Measurements from ENCODE around the gene C5orf15.

The C5orf15 gene

GRCh38 chr5:133968204-133968980 is at the start of gene C5orf15:
Gene C5orf15, minus strand, starts transcription at chr5:133968625. Its CDS starts 41 bp downstream, at chr5:133968584.
- DNase-seq, result peak; percentile 33

GRCh38 chr5:134008266-134008749 is 39.9 kb upstream of the C5orf15 start:
- DNase-seq, result no peak

- no peak for DNase-seq
These were observed 39.3 kb upstream of the C5orf15 start for GRCh38 chr5:134007581-134008265.

DNA sequence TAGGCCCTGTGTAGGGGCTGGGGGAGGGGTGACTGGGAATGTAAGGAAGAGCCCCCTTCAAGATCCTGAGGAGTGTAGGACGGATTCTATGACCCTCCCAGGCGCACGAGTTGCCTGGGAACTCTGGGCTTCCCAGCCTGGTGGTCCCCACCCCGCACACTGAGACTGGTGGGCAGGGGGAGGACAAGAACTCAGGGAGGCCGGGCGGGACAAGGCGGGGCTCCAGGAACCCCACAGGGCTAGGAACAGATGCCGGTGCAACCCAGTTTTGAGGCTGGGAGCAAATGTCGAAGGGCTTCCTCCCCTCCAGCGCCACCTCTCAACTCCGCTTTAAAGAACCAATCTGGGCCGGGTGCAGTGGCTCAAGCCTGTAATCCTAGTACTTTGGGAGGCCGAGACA is 37.7 kb upstream of the C5orf15 start:
- DNase-seq, result no peak

- no peak for DNase-seq
These were observed 37.1 kb upstream of the C5orf15 start for GRCh38 chr5:134005417-134006061.

DNA sequence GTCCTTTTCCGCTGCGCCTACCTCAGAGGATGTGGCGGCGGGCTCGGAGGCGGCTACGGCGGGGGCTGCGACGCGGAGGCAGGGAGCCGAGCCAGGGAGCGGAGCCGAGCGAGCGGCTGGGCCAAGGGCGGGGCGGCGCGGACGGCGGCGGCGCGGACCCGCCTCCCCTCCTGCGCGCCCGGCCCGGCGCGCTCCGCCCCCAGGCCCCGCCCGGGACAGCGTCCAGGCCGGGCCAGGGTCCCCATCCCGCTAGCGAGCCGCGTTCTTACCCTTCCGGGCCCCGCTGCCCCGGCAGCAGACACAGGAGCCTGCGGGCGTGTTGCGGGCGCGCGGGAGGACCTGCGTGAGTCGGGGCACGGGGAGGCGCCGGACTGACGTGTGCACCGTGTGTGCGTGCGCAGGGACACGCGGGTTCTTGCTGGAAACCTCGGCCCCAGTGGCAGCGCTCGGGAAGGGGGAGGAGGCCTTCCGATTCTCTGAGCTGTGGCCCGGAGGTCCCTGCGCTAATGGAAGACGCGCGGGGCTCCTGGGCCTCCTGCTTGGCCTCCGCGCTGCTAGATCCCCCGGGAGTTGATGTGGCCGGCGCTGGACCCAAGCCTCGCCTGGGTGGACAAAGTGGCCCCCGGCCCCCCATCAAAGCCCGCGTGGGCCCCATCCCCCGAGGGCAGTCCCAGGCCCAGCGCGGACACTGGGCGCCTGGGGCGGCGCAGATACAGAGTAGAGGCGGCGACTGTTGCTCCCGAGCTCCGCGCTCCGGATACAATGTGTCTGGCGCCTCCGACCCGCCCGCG is 36.4 kb upstream of the C5orf15 start, which contains the start of gene VDAC1:
Gene VDAC1, minus strand, starts transcription at position 350 of the 791 bp plus-strand sequence. CDS start 11,963 bp downstream, outside the sequence.
- peak; percentile 5 for DNase-seq

DNA sequence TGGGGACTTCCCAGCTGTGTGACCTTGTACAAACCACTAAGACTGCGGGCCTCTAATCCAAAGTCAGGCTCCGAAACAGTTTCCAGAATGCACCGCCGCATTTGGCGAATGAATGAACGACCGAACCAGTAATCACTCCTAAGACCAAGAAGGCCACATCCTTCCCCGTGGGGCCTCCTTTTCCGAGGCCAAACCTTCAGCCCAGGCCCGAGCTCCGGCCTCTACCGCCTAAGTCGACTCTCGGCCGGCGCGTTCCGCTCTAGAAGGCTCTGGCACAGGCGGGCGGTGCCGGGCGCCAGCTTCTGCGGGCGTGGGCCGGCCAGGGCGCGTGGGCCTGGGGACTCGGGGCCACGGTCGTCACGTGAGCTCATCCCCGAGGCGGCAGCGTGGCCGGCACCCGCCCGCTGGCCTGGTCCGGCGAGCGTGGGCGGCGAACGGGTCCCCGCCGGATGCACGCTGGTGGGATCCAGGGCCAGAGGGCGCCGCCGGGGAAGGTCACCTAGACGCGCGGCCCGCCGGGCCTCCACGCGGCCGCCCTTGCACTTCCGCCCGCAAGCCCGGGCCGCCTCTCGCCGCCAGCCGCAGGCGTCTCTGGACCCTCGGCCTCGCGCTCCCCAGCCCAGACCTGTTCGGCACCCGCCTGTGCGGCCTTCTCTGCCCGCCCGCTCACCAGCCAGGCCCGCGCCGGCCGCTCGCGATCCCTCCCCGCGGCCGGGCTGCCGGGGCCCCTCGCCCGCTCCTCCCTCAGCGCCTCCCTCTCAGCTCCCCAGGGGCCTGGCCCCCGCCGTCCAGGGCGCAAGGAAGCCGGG is 35.6 kb upstream of the C5orf15 start:
- no peak for DNase-seq

- DNase-seq, result peak; percentile 7
These were observed 34.8 kb upstream of the C5orf15 start for GRCh38 chr5:134003064-134003816.

DNA sequence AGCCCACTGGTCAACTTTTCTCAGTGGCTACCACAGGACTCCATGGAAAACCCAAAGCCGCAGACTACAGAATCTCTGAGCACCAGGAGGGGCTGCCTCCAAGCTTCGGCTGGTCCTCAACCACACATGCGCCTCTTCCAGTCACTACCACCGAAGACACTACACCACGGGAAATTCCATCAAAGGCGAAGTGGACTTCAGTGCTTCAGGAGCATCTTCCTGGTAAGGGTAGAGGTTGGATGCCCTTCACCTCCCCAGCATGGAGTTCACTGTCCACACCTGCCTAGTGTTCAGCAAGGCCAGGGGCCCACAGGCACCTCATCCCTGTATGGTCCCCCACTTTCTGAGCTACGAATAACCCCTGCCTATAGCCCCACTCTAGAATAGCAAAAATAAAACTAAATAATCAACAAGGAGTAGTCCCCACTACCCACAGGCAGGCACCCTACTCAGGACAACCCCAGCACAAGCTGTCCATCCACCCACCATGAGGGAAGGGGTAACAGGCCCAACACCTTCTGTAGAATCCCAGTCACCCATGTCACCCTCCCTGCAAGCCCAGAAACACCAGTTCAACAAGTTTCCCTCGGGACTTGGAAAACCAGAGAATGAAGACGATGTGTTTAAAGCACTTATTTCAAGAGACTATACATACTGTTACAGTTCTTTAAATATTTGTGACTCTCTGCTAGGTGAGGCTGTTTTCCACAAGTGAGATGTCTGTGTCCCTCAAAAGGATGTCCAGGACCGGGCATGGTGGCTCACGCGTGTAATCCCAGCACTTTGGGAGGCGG is 33.7 kb upstream of the C5orf15 start:
- no peak for DNase-seq

- no peak for DNase-seq
These were observed 32.5 kb upstream of the C5orf15 start for GRCh38 chr5:134000696-134001453.

DNA sequence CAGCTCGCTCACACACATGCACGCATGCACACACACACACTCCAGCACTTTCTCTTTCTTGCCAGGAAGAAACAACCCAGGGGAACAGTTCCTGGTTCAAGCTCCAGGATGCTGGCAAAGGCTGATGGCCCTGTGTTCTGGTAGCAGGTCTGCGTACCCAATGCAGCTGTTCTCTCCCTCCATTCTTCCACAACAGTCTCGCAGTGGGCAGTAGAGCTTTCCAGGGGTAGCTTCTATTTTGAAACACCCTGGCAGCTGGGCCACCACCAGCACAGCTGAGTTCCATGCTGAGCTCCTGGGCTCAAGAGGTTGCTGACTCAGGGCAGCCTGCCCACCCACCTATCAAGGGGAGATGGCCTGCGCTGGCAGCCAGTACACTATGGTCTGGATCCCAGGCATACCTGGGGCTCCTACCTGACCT is 31.7 kb upstream of the C5orf15 start:
- DNase-seq, result no peak

GRCh38 chr5:133998807-133999206 is 30.4 kb upstream of the C5orf15 start:
- DNase-seq, result no peak

DNA sequence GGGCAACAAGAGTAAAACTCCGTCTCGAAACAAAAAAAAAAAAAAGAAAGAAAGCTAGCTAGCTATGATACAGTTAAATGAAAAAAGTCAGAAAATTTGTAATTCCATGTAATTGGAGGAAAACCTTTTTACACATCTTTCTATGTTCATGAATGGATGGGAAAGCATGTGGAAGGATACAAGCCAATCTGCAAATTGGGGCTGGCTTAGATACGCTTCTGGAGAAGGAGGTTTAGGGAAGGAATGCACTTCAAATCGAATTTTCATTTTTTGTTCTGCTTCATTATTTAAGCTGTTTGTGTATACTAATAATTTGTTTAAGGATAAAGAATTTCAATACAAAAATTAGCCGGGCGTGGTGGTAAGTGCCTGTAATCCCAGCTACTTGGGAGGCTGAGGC is 29.6 kb upstream of the C5orf15 start:
- DNase-seq, result no peak

- no peak for DNase-seq
These were observed 28.3 kb upstream of the C5orf15 start for GRCh38 chr5:133996683-133997252.

- no peak for DNase-seq
These were observed 27.6 kb upstream of the C5orf15 start for GRCh38 chr5:133995883-133996563.

DNA sequence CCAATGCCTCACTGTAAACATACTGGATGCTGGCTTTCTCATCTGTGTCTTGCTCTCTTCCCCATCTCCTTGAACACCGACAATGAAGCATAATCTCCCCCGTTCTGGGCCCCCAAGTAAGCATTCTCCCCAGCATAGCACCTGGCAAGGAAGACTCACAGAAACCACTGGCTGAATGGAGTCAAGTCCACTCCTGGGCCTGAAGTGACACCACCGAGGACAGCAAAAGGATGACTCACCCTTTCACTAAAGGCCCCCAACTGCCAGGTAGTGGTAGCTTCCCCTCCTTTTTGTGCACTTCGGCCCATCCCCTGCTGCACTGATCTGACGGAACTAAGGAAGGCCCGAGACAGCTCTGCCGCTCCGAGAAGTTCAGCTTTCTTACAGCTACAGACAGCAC is 26.9 kb upstream of the C5orf15 start:
- DNase-seq, result no peak

GRCh38 chr5:133994990-133995333 is 26.5 kb upstream of the C5orf15 start:
- no peak for DNase-seq

- DNase-seq, result no peak
These were observed 26.0 kb upstream of the C5orf15 start for GRCh38 chr5:133994297-133994989.

Measured in KG1 (cell line).